C4-2B (cell line): ENCODE results near the gene AFF3.
"Not testable (repeated sequence)": the region's sequence is repeated elsewhere in the genome, so short reads cannot be mapped to it uniquely, and the experiment has no call there.

Source experiments
- ZFX ChIP-seq: fragments of 450-650 bp; IDR thresholded peaks from 2 replicates; pipeline ENCODE4 v1.6.1; 2017
- TF ChIP-seq, protein P1 (sequence below): fragments of 450-650 bp; conservative IDR thresholded peaks from 2 replicates; pipeline ENCODE4 v1.5.1; 2017; ENCODE audit warnings: mild to moderate bottlenecking

DNA sequence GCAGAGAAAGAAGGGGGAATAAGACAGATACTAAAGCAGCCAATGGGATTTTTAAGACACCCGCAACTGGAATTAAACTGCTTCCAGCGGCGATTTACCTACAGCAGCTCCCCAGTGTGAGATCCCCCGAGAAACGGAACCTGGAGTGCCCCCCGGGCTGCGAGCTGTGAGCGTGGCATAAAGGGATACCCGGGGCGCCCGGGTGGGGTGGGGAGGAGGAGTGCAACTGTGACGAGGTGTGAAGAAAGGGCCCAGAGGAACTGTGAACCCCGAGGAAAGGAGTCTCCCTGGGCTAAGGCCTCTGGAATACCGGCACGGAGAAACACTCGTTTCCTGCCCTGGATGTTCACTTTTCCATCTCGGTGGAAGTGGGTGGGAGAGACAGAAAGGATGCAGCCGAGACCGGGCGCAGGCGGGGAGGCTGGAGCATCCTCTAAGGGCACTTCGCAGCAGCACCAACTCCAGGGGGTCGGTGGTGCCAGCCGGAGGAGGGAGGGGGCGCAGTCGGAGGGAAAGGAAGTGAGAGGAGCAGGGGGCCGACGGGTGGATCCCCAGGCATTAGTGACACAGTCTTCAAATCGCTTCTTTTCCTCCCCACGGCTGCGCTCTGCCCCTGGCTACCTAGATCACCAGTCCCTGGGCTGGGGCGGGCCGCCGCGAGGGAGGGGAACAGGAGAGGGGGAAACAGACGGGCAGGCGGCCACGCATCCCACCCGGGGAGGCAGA, 38.7 kb downstream of the AFF3 start:
- TF ChIP-seq, protein P1, sequence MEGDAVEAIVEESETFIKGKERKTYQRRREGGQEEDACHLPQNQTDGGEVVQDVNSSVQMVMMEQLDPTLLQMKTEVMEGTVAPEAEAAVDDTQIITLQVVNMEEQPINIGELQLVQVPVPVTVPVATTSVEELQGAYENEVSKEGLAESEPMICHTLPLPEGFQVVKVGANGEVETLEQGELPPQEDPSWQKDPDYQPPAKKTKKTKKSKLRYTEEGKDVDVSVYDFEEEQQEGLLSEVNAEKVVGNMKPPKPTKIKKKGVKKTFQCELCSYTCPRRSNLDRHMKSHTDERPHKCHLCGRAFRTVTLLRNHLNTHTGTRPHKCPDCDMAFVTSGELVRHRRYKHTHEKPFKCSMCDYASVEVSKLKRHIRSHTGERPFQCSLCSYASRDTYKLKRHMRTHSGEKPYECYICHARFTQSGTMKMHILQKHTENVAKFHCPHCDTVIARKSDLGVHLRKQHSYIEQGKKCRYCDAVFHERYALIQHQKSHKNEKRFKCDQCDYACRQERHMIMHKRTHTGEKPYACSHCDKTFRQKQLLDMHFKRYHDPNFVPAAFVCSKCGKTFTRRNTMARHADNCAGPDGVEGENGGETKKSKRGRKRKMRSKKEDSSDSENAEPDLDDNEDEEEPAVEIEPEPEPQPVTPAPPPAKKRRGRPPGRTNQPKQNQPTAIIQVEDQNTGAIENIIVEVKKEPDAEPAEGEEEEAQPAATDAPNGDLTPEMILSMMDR: not testable (repeated sequence)
- TF ChIP-seq ZFX: not testable (repeated sequence)
